ENCODE data around the gene PPP1R12B. TPM values are rescaled to one million over a fixed set of nuclear protein-coding genes. Genes with fewer than 3 reads are reported as not detected.
"Not testable (repeated sequence)": the region's sequence is repeated elsewhere in the genome, so short reads cannot be mapped to it uniquely, and the experiment has no call there.

PPP1R12B gene
- total and polyA plus RNA-seq, 2 donors, result 7.5 to 8.2 TPM

- not testable (repeated sequence) for DNase-seq (ENCODE audit: low read depth in 6 of 9, low spot score in 9 of 9); H3K27me3 ChIP-seq (ENCODE audit: control insufficient read depth in 2 of 2, insufficient read depth in 1 of 2, low read length in 1 of 2); H3K27ac ChIP-seq (ENCODE audit: low read depth in 1 of 2, low read length in 1 of 2); H3K9me3 ChIP-seq (ENCODE audit: control insufficient read depth in 2 of 2, insufficient read depth in 1 of 2, low read length in 1 of 2); H3K36me3 ChIP-seq (ENCODE audit: control insufficient read depth in 2 of 2, insufficient read depth in 2 of 2, low read length in 1 of 2); H3K4me1 ChIP-seq (ENCODE audit: control insufficient read depth in 2 of 2, insufficient read depth in 2 of 2, low read length in 2 of 2); H3K4me3 ChIP-seq (ENCODE audit: low read length in 2 of 2)
- WGBS, result 87% methylated on average over 5 of the region's 5 CpGs
Observed at GRCh38 chr1:202410854-202411357, 62.4 kb downstream of the PPP1R12B start.

DNA sequence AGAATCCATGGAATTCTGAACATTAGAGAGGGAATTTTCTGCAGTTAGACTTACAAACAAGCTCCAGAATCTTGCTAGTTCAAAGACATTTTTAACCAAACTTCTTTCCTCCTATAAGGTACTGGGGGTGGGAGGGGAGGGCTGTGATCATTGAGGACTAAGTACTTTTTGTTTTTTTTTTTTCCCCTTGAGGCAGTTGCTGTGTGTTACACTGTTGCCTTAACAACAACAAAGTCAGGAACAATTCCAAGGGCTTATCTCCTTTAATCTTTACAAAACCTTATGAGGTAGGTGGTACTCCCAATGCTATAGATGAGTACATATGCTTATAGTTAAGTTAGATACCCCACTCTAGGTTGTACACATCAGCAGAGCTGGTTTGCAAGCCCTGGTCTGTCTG, 62.9 kb downstream of the PPP1R12B start:
- Histone ChIP-seq H3K36me3 (ENCODE audit: control insufficient read depth in 2 of 2, insufficient read depth in 2 of 2, low read length in 1 of 2) (no peaks in the 10 kb centered on the region), H3K27me3 (ENCODE audit: control insufficient read depth in 2 of 2, insufficient read depth in 1 of 2, low read length in 1 of 2) (no peaks in the 10 kb centered on the region), H3K4me1 (ENCODE audit: control insufficient read depth in 2 of 2, insufficient read depth in 2 of 2, low read length in 2 of 2) (no peaks in the 10 kb centered on the region), H3K9me3 (ENCODE audit: control insufficient read depth in 2 of 2, insufficient read depth in 1 of 2, low read length in 1 of 2) (no peaks in the 10 kb centered on the region), H3K4me3 (ENCODE audit: low read length in 2 of 2) (no peak overlapping the region), H3K27ac (ENCODE audit: low read depth in 1 of 2, low read length in 1 of 2) (no peak overlapping the region)
- no peak for DNase-seq (ENCODE audit: low read depth in 6 of 9, low spot score in 9 of 9)

- WGBS, result 97% methylated on average over 3 of the region's 3 CpGs
- not testable (repeated sequence) for H3K9me3 ChIP-seq (ENCODE audit: control insufficient read depth in 2 of 2, insufficient read depth in 1 of 2, low read length in 1 of 2)
Observed at GRCh38 chr1:202412421-202412820, 63.9 kb downstream of the PPP1R12B start.

GRCh38 chr1:202416641-202417040, 68.1 kb downstream of the PPP1R12B start:
- Histone ChIP-seq H3K9me3 (ENCODE audit: control insufficient read depth in 2 of 2, insufficient read depth in 1 of 2, low read length in 1 of 2) (no peaks in the 10 kb centered on the region), H3K36me3 (ENCODE audit: control insufficient read depth in 2 of 2, insufficient read depth in 2 of 2, low read length in 1 of 2) (no peaks in the 10 kb centered on the region), H3K27ac (ENCODE audit: low read depth in 1 of 2, low read length in 1 of 2) (no peak overlapping the region), H3K27me3 (ENCODE audit: control insufficient read depth in 2 of 2, insufficient read depth in 1 of 2, low read length in 1 of 2) (no peaks in the 10 kb centered on the region), H3K4me3 (ENCODE audit: low read length in 2 of 2) (no peak overlapping the region), H3K4me1 (ENCODE audit: control insufficient read depth in 2 of 2, insufficient read depth in 2 of 2, low read length in 2 of 2) (no peaks in the 10 kb centered on the region)
- DNase-seq (ENCODE audit: low read depth in 6 of 9, low spot score in 9 of 9), result no peak
- WGBS, result 95% methylated on average over 1 of the region's 1 CpG

More at GRCh38 chr1:202412421-202412820, 63.9 kb downstream of the PPP1R12B start:
- not testable (repeated sequence) for DNase-seq (ENCODE audit: low read depth in 6 of 9, low spot score in 9 of 9); H3K27me3 ChIP-seq (ENCODE audit: control insufficient read depth in 2 of 2, insufficient read depth in 1 of 2, low read length in 1 of 2); H3K4me1 ChIP-seq (ENCODE audit: control insufficient read depth in 2 of 2, insufficient read depth in 2 of 2, low read length in 2 of 2); H3K36me3 ChIP-seq (ENCODE audit: control insufficient read depth in 2 of 2, insufficient read depth in 2 of 2, low read length in 1 of 2); H3K27ac ChIP-seq (ENCODE audit: low read depth in 1 of 2, low read length in 1 of 2); H3K4me3 ChIP-seq (ENCODE audit: low read length in 2 of 2)

DNA sequence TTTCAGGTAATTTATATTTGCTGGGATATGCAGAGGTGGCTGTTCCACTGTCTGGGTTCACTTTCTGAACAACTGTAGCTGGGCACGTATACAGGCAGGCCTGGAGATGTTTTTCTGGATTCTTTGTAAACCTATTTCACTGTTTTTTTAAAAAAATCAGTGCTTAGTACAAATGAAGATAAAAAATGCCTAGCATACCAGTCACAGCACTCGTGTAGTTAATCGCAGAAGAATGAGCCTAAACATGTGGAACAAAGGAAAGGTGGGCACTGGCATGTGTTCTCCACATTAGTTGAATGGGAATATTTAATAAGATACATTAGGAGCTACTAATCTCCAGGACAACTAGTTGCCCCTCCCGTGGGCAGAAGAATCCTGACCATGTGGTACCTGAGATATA, 68.6 kb downstream of the PPP1R12B start:
- not testable (repeated sequence) for H3K4me1 ChIP-seq (ENCODE audit: control insufficient read depth in 2 of 2, insufficient read depth in 2 of 2, low read length in 2 of 2); DNase-seq (ENCODE audit: low read depth in 6 of 9, low spot score in 9 of 9); H3K27ac ChIP-seq (ENCODE audit: low read depth in 1 of 2, low read length in 1 of 2); H3K9me3 ChIP-seq (ENCODE audit: control insufficient read depth in 2 of 2, insufficient read depth in 1 of 2, low read length in 1 of 2); H3K27me3 ChIP-seq (ENCODE audit: control insufficient read depth in 2 of 2, insufficient read depth in 1 of 2, low read length in 1 of 2); H3K4me3 ChIP-seq (ENCODE audit: low read length in 2 of 2); H3K36me3 ChIP-seq (ENCODE audit: control insufficient read depth in 2 of 2, insufficient read depth in 2 of 2, low read length in 1 of 2)
- WGBS, result 92% methylated on average over 4 of the region's 4 CpGs

- not testable (repeated sequence) for H3K4me1 ChIP-seq (ENCODE audit: control insufficient read depth in 2 of 2, insufficient read depth in 2 of 2, low read length in 2 of 2); H3K36me3 ChIP-seq (ENCODE audit: control insufficient read depth in 2 of 2, insufficient read depth in 2 of 2, low read length in 1 of 2); H3K4me3 ChIP-seq (ENCODE audit: low read length in 2 of 2); H3K27me3 ChIP-seq (ENCODE audit: control insufficient read depth in 2 of 2, insufficient read depth in 1 of 2, low read length in 1 of 2); H3K27ac ChIP-seq (ENCODE audit: low read depth in 1 of 2, low read length in 1 of 2); H3K9me3 ChIP-seq (ENCODE audit: control insufficient read depth in 2 of 2, insufficient read depth in 1 of 2, low read length in 1 of 2); DNase-seq (ENCODE audit: low read depth in 6 of 9, low spot score in 9 of 9)
Observed at GRCh38 chr1:202417762-202418201, 69.3 kb downstream of the PPP1R12B start.

DNA sequence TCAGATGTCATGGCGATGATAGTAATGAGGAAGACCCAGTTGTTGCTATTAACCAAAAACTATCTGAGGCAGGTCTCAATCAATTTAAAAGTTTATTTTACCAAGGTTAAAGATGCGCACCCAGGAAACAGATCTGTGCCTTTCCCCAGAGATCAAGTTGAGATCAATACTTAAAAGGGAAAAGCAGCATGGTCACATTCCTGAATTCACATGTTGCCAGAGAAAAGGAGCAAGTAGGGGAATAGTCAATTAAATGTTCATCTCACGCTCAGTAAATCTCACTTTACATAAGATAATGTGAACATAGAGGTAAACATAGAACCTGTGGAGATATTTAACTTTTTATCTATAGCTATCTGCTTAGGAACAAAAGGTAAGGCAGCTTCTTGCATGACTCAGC, 71.2 kb downstream of the PPP1R12B start:
- H3K36me3 ChIP-seq (ENCODE audit: control insufficient read depth in 2 of 2, insufficient read depth in 2 of 2, low read length in 1 of 2); H3K4me1 ChIP-seq (ENCODE audit: control insufficient read depth in 2 of 2, insufficient read depth in 2 of 2, low read length in 2 of 2); H3K27ac ChIP-seq (ENCODE audit: low read depth in 1 of 2, low read length in 1 of 2); H3K27me3 ChIP-seq (ENCODE audit: control insufficient read depth in 2 of 2, insufficient read depth in 1 of 2, low read length in 1 of 2); H3K4me3 ChIP-seq (ENCODE audit: low read length in 2 of 2); H3K9me3 ChIP-seq (ENCODE audit: control insufficient read depth in 2 of 2, insufficient read depth in 1 of 2, low read length in 1 of 2); DNase-seq (ENCODE audit: low read depth in 6 of 9, low spot score in 9 of 9): not testable (repeated sequence)
- WGBS, result 98% methylated on average over 3 of the region's 3 CpGs

DNA sequence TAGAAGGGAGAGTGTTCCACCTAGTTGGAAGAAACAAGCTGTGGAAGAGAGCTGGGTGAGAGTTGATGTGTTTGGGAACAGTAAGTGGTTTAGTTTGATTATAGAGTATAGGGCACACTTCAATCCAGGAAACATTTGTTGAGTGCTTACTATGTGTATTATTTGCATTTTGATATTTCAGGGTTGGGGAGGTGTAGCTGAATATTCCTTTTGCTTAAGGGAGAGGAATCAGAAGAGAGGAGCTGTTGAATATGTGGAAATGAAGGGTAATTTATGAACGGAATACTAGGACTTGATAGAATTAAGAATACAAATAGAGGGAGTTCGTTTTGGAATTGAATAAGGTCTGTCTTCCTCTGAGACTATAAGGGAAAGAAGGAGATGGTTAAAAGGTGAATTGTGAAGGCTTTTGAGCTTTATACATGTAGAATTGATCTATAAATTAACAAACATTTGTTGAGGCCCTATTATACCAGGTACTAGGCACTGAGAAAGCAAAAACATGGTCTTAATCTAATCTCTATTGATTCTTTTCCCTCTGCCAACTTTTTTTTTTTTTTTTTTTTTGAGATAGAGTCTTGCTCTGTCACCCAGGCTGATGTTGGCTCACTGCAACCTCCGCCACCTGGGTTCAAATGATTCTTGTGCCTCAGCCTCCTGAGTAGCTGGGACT, 72.1 kb downstream of the PPP1R12B start:
- not testable (repeated sequence) for DNase-seq (ENCODE audit: low read depth in 6 of 9, low spot score in 9 of 9); H3K4me3 ChIP-seq (ENCODE audit: low read length in 2 of 2); H3K4me1 ChIP-seq (ENCODE audit: control insufficient read depth in 2 of 2, insufficient read depth in 2 of 2, low read length in 2 of 2); H3K27ac ChIP-seq (ENCODE audit: low read depth in 1 of 2, low read length in 1 of 2); H3K27me3 ChIP-seq (ENCODE audit: control insufficient read depth in 2 of 2, insufficient read depth in 1 of 2, low read length in 1 of 2); H3K36me3 ChIP-seq (ENCODE audit: control insufficient read depth in 2 of 2, insufficient read depth in 2 of 2, low read length in 1 of 2); H3K9me3 ChIP-seq (ENCODE audit: control insufficient read depth in 2 of 2, insufficient read depth in 1 of 2, low read length in 1 of 2)
- 94% methylated on average over 3 of the region's 3 CpGs for WGBS

GRCh38 chr1:202422709-202423108, 74.2 kb downstream of the PPP1R12B start:
- H3K9me3 ChIP-seq (ENCODE audit: control insufficient read depth in 2 of 2, insufficient read depth in 1 of 2, low read length in 1 of 2); DNase-seq (ENCODE audit: low read depth in 6 of 9, low spot score in 9 of 9); H3K27ac ChIP-seq (ENCODE audit: low read depth in 1 of 2, low read length in 1 of 2); H3K36me3 ChIP-seq (ENCODE audit: control insufficient read depth in 2 of 2, insufficient read depth in 2 of 2, low read length in 1 of 2); H3K4me1 ChIP-seq (ENCODE audit: control insufficient read depth in 2 of 2, insufficient read depth in 2 of 2, low read length in 2 of 2); H3K4me3 ChIP-seq (ENCODE audit: low read length in 2 of 2); H3K27me3 ChIP-seq (ENCODE audit: control insufficient read depth in 2 of 2, insufficient read depth in 1 of 2, low read length in 1 of 2): not testable (repeated sequence)

All from thymus (tissue), 11 donors.